Stimulated activated CD4-positive, alpha-beta T cell treated with anti-CD3 and anti-CD28 coated beads, Interleukin-15, amount 100 ng/mL, for 1 hour (primary cell): Measurements from ENCODE around the gene SNX13.

Source experiments
- DNase-seq, 2 donors: peaks; one replicate each; pipeline ENCODE4 v3.0.0-alpha.2; 2020; ENCODE audit warnings: low read depth in 1 of 2, low spot score in 1 of 2

SNX13 gene

DNA sequence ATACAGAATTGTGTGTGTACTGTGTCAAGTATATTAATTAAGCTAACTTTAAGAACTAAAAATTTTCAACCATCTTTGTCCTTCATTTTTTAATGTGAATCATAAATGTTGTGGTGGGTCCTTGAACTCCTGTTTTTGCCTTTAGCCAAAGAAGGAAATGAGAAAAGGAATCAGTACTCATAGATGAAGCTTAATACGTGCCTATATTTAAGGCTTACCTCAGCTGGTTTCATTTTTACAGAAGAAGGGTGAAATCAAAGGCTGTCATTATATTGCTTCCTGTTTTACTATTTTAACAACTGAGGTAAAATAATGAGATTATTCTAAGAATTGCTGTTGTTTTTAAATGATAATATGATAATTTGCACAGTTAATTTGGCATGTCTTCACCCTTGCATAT lies 6.3 kb upstream of the SNX13 start:
- no peak for DNase-seq

GRCh38 chr7:17944720-17945119 lies 4.4 kb upstream of the SNX13 start:
- no peak for DNase-seq

GRCh38 chr7:17943006-17943405 lies 2.7 kb upstream of the SNX13 start:
- DNase-seq, result no peak

- no peak for DNase-seq
Observed at GRCh38 chr7:17942231-17942630, 1.9 kb upstream of the SNX13 start.

DNA sequence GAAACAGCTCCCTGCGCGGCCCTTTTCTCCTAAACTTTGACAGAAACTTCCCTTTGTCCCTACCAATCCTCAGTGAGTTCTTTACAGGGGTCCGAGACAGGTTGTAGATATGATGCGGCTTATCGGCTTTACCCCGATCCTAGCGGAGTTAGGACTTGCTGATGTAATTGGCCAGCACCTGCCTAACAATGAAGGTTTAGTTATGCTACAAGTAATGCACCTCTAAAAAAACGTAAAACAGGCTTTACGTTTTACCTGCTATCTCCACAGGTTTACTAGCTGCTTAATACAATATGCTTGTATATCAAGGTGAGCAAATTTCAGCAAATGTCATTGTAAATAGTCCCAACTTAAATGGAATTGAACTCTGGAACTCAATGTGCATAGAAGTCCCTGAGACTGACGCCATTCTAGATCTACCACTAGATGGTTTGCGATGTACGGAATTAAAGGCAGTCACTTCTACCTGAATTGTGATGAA lies 697 bp upstream of the SNX13 start:
- no peak for DNase-seq

DNA sequence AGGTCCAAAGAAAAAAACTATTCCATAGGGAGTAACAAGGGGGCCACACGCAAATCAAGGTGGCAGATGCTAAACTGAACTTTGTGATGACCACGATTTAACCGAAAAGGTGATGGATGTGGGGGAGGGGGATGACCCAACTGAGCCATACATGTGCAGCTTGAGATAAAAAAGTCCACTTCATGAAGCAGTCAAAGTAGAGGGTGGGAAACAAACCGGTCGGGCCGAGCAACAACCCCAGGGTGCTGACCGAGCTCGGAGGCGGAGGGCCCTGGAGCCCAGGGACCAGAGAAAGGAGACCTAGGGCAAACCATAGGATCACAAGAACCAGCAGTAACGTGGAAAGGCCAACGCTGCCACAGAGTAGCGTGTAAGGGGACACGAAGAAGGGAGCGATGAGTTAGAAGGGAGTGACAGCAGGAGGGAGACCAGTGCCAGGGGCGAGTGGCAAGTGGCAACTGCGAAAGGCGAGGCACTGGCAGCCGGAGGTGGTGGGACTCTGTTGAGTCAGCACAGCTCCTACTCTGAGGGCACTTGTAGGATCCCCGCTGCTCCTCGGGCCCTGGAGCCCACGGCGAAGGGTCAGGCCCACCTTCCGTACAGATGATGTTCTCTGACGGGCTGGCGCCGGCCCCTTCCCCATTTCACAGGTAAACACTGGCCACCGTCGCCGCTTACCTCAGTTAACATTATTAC lies 540 bp downstream of the SNX13 start:
- peak in 1 of 2 donors; percentile 18 for DNase-seq

DNA sequence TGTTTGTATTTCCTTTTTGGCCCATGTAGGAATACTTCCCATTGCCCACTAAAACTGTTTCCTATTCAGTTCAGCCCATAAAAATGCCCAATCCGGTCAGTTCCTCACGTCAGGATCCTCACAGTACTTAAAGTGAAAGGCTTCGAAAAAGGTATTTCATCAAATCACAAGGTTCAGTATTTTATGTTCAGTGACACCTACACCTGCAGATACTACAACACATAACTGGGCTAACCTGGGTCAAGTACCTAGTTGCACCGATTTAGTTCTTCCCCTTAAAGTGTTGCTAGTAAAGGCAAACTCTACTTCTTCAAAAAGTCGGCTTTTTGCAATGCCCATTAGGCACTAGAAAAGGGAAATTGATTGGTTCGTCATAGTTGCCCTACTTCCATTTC lies 1.1 kb downstream of the SNX13 start:
- DNase-seq, result no peak

DNA sequence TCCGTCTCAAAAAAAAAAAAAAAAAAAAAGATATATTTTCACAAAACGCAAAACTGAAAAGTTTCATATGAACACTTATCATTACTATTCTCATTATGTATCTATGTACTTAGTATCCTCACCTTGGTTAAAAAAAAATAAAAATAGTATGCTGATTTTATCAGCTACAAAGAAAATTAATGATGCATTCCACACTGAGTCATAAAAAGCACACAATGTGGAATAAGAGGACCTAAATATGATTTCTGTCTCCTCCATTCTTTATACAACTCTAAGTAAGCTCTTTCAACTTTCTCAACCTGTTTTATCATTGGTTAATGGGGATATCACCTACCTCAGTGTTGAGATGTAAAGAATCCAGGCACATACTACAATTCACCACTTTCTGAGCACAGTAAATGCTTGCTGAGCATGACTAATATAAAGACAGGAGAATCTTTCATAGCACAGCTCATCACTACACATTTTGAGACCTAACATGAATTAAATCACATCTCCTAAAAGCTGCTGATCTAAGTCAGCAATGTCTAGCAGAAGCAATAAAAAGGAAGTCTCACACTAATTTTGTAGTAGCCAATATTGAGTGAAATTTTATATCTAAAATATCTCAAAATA lies 2.7 kb downstream of the SNX13 start:
- no peak for DNase-seq

DNA sequence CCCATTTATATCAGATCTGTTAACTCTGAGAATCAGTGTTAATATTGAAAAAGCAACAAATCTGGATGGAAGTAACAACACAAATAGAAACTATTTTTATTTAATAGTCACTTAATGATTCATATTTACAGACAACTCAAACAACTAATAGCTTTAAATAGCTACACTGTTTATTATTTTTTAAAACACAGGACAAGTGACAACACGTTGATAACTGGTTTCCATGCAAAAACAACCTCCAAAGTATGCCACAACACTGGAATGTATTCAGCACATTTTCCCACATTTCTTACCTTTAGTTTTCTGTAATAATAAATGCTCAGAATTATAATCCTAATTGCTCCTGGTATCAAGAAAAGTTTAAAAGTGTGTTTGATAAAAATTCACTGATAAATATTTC lies 4.0 kb downstream of the SNX13 start:
- no peak for DNase-seq

GRCh38 chr7:17934612-17935240 lies 5.6 kb downstream of the SNX13 start:
- no peak for DNase-seq

GRCh38 chr7:17934094-17934493 lies 6.2 kb downstream of the SNX13 start:
- DNase-seq, result no peak

GRCh38 chr7:17932770-17933169 lies 7.5 kb downstream of the SNX13 start:
- DNase-seq, result no peak

DNA sequence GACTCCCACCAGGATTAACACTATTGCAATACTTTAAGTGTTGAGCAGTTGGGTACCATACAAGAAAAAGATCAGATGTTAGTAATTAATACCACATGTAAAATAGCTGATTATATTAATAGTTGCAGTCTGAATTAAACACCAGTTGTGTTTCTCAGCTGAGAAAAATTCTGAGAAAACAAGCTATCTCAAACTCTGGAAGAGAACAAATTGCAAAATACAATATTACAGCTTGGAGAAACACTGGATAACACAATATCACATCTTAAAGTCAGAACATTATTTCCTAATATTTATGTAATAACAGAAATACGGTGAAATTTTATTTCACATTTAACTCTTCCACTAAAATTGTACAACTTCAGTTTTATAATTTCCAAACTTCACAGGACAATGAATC lies 9.2 kb downstream of the SNX13 start:
- no peak for DNase-seq

GRCh38 chr7:17930546-17930945 lies 9.7 kb downstream of the SNX13 start:
- no peak for DNase-seq

GRCh38 chr7:17929647-17930395 lies 10.5 kb downstream of the SNX13 start:
- DNase-seq, result no peak

- DNase-seq, result no peak
Observed at GRCh38 chr7:17928055-17928454, 12.2 kb downstream of the SNX13 start.

GRCh38 chr7:17921857-17922416 lies 18.4 kb downstream of the SNX13 start:
- DNase-seq, result no peak

- DNase-seq, result no peak
Observed at GRCh38 chr7:17917842-17918241, 22.5 kb downstream of the SNX13 start.

DNA sequence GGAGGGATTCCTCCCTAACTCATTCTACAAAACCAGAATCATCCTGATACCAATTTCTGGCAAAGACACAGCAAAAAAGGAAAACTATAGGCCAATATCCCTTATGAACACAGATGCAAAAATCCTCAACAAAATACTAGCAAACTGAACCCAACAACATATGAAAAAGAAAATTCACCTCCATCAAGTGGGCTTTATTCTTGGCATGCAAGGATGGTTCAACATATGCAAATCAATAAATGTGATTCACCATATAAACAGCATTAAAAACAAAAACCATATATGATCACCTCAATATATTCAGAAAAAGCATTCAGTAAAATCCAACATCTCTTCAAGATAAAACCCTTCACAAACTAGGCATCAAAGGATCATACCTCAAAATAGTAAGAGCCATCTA lies 23.5 kb downstream of the SNX13 start:
- DNase-seq, result no peak

DNA sequence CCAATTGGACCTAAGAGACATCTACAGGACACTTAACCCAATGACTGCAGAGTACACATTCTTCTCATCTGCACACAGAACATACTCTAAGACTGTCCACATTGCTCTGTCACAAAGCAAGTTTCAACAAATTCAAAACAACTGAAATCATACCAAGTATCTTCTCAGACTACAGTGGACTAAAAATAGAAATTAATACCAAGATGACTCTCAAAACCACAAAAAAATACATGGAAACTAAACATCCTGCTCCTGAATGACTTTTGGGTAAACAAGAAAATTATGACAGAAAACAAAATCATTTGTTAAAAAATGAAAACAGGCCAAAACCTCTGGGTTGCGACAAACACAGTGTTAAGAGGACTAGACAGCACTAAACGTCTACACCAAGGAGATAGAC lies 24.5 kb downstream of the SNX13 start:
- DNase-seq, result no peak

DNA sequence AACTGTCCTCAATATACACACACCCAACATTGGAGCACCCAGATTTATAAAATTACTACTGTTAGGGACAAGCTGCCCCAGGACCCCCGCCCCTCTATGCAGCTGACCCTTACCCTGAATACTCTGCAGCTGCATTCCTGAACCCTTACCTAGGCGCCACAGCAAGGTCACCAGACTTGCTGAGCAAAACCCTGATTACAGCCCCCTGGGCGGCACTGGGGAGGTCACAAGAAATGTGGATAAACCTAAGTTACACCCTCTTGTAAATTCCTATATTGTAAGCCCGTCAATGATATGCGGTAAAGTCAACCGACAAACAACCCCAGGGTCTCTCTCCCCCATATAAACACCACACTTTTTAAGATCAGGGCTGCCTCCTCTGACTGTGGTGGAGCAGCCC lies 25.1 kb downstream of the SNX13 start:
- no peak for DNase-seq

GRCh38 chr7:17913250-17913649 lies 27.0 kb downstream of the SNX13 start:
- no peak for DNase-seq
